Measurements from ENCODE around the gene AMFR.

GRCh38 chr16:56423584-56424403 lies 1.6 kb downstream of the AMFR start:
- TF ChIP-seq TCF7L2 (IDR thresholded peaks at IDR 0.05; ENCODE audit: borderline replicate concordance, extremely low read depth, insufficient read depth, insufficient read length) = peak; percentile 20
- no peak for TF ChIP-seq CTCF (IDR thresholded peaks at IDR 0.05 in 2 of 3, conservative IDR thresholded peaks at IDR 0.05 in 1 of 3; ENCODE audit: borderline replicate concordance in 1 of 3, insufficient read depth in 1 of 3, low read depth in 2 of 3, low read length in 2 of 3)
- no peak for TF ChIP-seq EZH2 (IDR thresholded peaks at IDR 0.05)
- no peak for TF ChIP-seq EZH2phosphoT487 (IDR thresholded peaks at IDR 0.05; ENCODE audit: borderline replicate concordance)

Data from HCT116 (cell line).